Measurements from ENCODE around the gene ADRA1B.
"Not testable (repeated sequence)": the region's sequence is repeated elsewhere in the genome, so short reads cannot be mapped to it uniquely, and the experiment has no call there.

Gene ADRA1B

GRCh38 chr5:159961176-159962160 lies 45.2 kb downstream of the ADRA1B start:
- H2BK5ac ChIP-seq (ENCODE audit: low read length), result no peak overlapping the region
- no peak overlapping the region for H2BK15ac ChIP-seq (replicated peaks; ENCODE audit: low read depth)
- no peak for DNase-seq
- no peak overlapping the region for H3K56ac ChIP-seq (ENCODE audit: low read length)
- H2AK5ac ChIP-seq (ENCODE audit: low read length), result no peak overlapping the region
- H4K5ac ChIP-seq (ENCODE audit: low read length), result no peak overlapping the region
- no peak overlapping the region for H3K27ac ChIP-seq (ENCODE audit: low read depth, low read length)
- H2BK120ac ChIP-seq (ENCODE audit: low read depth, low read length), result no peak overlapping the region
- H3K79me2 ChIP-seq (ENCODE audit: control insufficient read depth, insufficient read depth, low read length), result no peaks in the 10 kb centered on the region
- H3K18ac ChIP-seq (ENCODE audit: low read length), result no peak overlapping the region
- H3K4me2 ChIP-seq (ENCODE audit: low read length), result no peak overlapping the region
- no peaks in the 10 kb centered on the region for H3K27me3 ChIP-seq (ENCODE audit: insufficient read depth, low read length, poor library complexity)
- H3K4me1 ChIP-seq (ENCODE audit: control insufficient read depth, low read depth, low read length), result no peaks in the 10 kb centered on the region
- no peak overlapping the region for H4K8ac ChIP-seq (ENCODE audit: low read depth, low read length)
- H3K79me1 ChIP-seq (ENCODE audit: low read length), result no peaks in the 10 kb centered on the region
- H3K23ac ChIP-seq (ENCODE audit: low read length), result no peak overlapping the region
- H3K4ac ChIP-seq (ENCODE audit: low read depth, low read length), result no peak overlapping the region
- H3K36me3 ChIP-seq (ENCODE audit: control insufficient read depth, insufficient read depth, low read length), result no peaks in the 10 kb centered on the region
- H3K4me3 ChIP-seq (ENCODE audit: low read length), result no peak overlapping the region
- no CpG with 5 or more reads among the region's 8 CpGs for WGBS (ENCODE audit: extremely low coverage, insufficient coverage, low lambda C conversion rate)
- H3K9ac ChIP-seq (ENCODE audit: low read length), result no peak overlapping the region

GRCh38 chr5:159962214-159962613 lies 45.9 kb downstream of the ADRA1B start:
- H3K56ac ChIP-seq (ENCODE audit: low read length), result no peak overlapping the region
- no peaks in the 10 kb centered on the region for H3K79me2 ChIP-seq (ENCODE audit: control insufficient read depth, insufficient read depth, low read length)
- no peak overlapping the region for H4K8ac ChIP-seq (ENCODE audit: low read depth, low read length)
- H3K4me1 ChIP-seq (ENCODE audit: control insufficient read depth, low read depth, low read length), result no peaks in the 10 kb centered on the region
- no peak overlapping the region for H3K27ac ChIP-seq (ENCODE audit: low read depth, low read length)
- no peak overlapping the region for H3K4me2 ChIP-seq (ENCODE audit: low read length)
- H3K27me3 ChIP-seq (ENCODE audit: insufficient read depth, low read length, poor library complexity), result no peaks in the 10 kb centered on the region
- no peak overlapping the region for H3K23ac ChIP-seq (ENCODE audit: low read length)
- no peak for DNase-seq
- no peak overlapping the region for H3K9ac ChIP-seq (ENCODE audit: low read length)
- H3K79me1 ChIP-seq (ENCODE audit: low read length), result no peaks in the 10 kb centered on the region
- H2BK5ac ChIP-seq (ENCODE audit: low read length), result no peak overlapping the region
- no peak overlapping the region for H3K4ac ChIP-seq (ENCODE audit: low read depth, low read length)
- H3K18ac ChIP-seq (ENCODE audit: low read length), result no peak overlapping the region
- no CpG with 5 or more reads among the region's 4 CpGs for WGBS (ENCODE audit: extremely low coverage, insufficient coverage, low lambda C conversion rate)
- H3K4me3 ChIP-seq (ENCODE audit: low read length), result no peak overlapping the region
- no peaks in the 10 kb centered on the region for H3K36me3 ChIP-seq (ENCODE audit: control insufficient read depth, insufficient read depth, low read length)
- no peak overlapping the region for H2BK15ac ChIP-seq (replicated peaks; ENCODE audit: low read depth)
- H4K5ac ChIP-seq (ENCODE audit: low read length), result no peak overlapping the region
- H2AK5ac ChIP-seq (ENCODE audit: low read length), result no peak overlapping the region
- H2BK120ac ChIP-seq (ENCODE audit: low read depth, low read length), result no peak overlapping the region

DNA sequence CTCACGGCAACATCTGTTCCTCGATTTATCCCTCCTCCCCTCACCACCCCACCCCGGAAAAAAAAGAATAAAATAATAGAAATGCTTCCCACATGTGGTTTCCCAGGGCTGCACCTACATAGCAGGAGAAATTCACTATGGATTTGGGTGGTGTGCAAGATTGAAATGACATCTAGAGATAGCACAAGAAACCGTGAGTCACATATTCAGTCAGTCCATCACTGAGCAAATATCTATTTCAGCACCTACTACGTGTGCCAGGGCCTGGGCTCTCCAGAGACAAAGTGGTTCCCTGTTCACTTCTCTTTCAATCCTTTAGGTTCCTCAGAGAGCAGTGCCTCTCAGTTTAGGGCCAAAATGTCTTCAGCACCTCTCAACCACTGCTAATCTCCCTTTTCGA lies 47.7 kb downstream of the ADRA1B start:
- no peak overlapping the region for H3K4ac ChIP-seq (ENCODE audit: low read depth, low read length)
- no peaks in the 10 kb centered on the region for H3K27me3 ChIP-seq (ENCODE audit: insufficient read depth, low read length, poor library complexity)
- no peak for DNase-seq
- no peak overlapping the region for H3K56ac ChIP-seq (ENCODE audit: low read length)
- no peak overlapping the region for H3K23ac ChIP-seq (ENCODE audit: low read length)
- no peaks in the 10 kb centered on the region for H3K79me1 ChIP-seq (ENCODE audit: low read length)
- H4K5ac ChIP-seq (ENCODE audit: low read length), result no peak overlapping the region
- H3K36me3 ChIP-seq (ENCODE audit: control insufficient read depth, insufficient read depth, low read length), result no peaks in the 10 kb centered on the region
- no peak overlapping the region for H3K18ac ChIP-seq (ENCODE audit: low read length)
- H2BK120ac ChIP-seq (ENCODE audit: low read depth, low read length), result no peak overlapping the region
- H3K4me3 ChIP-seq (ENCODE audit: low read length), result no peak overlapping the region
- H3K9ac ChIP-seq (ENCODE audit: low read length), result no peak overlapping the region
- no peak overlapping the region for H3K4me2 ChIP-seq (ENCODE audit: low read length)
- no peak overlapping the region for H4K8ac ChIP-seq (ENCODE audit: low read depth, low read length)
- H2AK5ac ChIP-seq (ENCODE audit: low read length), result no peak overlapping the region
- no peaks in the 10 kb centered on the region for H3K79me2 ChIP-seq (ENCODE audit: control insufficient read depth, insufficient read depth, low read length)
- no peak overlapping the region for H2BK15ac ChIP-seq (replicated peaks; ENCODE audit: low read depth)
- no peak overlapping the region for H3K27ac ChIP-seq (ENCODE audit: low read depth, low read length)
- H2BK5ac ChIP-seq (ENCODE audit: low read length), result no peak overlapping the region
- WGBS (ENCODE audit: extremely low coverage, insufficient coverage, low lambda C conversion rate), result no CpG with 5 or more reads among the region's 6 CpGs
- no peaks in the 10 kb centered on the region for H3K4me1 ChIP-seq (ENCODE audit: control insufficient read depth, low read depth, low read length)

DNA sequence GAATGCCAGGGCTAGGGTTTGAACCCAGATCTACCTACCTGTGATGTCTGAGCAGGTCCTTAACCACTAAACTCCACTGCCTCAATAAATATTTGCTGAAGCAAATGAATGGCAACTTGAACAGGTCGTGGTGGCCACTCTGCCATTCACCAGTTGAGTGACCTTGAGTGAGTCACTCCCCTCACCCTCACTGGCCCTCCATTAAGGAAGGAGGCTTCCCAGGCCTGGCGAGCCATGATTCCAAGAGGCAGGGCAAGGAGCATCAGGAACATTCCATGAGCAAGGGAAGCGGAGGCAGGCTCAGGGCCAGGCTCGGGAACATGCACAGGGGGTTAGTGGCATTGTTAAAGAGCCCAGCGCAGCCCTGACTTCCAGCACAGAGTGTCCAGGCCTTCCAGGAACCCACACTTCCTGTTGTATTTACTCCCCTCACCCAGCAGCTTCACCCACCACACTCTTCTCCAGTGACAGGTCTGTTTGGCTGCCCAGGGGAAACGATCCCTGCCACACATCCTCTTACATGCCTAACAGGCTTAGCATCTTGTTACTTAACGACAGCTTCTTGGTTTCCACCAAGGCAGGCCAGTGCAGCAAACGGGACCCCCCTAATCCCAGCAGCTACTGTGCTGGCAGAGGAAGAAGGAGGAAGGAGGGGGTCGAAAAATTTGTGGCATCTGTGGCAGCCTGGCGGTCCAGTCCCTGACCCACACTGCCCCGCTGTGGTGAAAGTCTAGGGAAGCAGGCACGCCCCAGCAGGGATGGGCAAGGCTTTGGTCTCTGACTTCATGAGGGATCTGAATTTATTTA lies 49.0 kb downstream of the ADRA1B start:
- no CpG with 5 or more reads among the region's 12 CpGs for WGBS (ENCODE audit: extremely low coverage, insufficient coverage, low lambda C conversion rate)
- peak; percentile 75 for DNase-seq

DNA sequence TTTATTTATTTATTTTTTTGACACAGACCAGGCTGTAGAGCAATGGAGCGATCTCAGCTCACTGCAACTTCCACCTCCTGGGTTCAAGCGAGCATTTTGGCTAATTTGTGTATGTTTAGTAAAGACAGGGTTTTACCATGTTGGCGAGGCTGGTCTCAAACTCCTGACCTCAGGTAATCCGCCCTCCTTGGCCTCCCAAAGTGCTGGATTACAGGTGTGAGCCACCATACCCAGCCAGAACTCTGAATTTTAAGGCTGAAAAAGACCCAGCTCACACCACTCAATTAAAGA lies 49.5 kb downstream of the ADRA1B start:
- not testable (repeated sequence) for H3K9ac ChIP-seq (ENCODE audit: low read length); H2BK5ac ChIP-seq (ENCODE audit: low read length); H3K4me3 ChIP-seq (ENCODE audit: low read length); H2BK15ac ChIP-seq (replicated peaks; ENCODE audit: low read depth); H3K36me3 ChIP-seq (ENCODE audit: control insufficient read depth, insufficient read depth, low read length); H3K23ac ChIP-seq (ENCODE audit: low read length); H3K56ac ChIP-seq (ENCODE audit: low read length); H3K4me2 ChIP-seq (ENCODE audit: low read length); H3K79me1 ChIP-seq (ENCODE audit: low read length); H2BK120ac ChIP-seq (ENCODE audit: low read depth, low read length); H2AK5ac ChIP-seq (ENCODE audit: low read length); H4K5ac ChIP-seq (ENCODE audit: low read length); H3K79me2 ChIP-seq (ENCODE audit: control insufficient read depth, insufficient read depth, low read length); H3K4ac ChIP-seq (ENCODE audit: low read depth, low read length); H3K18ac ChIP-seq (ENCODE audit: low read length); DNase-seq; H4K8ac ChIP-seq (ENCODE audit: low read depth, low read length); H3K27me3 ChIP-seq (ENCODE audit: insufficient read depth, low read length, poor library complexity); H3K4me1 ChIP-seq (ENCODE audit: control insufficient read depth, low read depth, low read length); H3K27ac ChIP-seq (ENCODE audit: low read depth, low read length)
- WGBS (ENCODE audit: extremely low coverage, insufficient coverage, low lambda C conversion rate), result no CpG with 5 or more reads among the region's 4 CpGs

More for the DNA sequence above, 49.0 kb downstream of the ADRA1B start:
- Histone ChIP-seq H3K18ac (ENCODE audit: low read length) (no peak overlapping the region), H3K4me2 (ENCODE audit: low read length) (no peak overlapping the region), H3K23ac (ENCODE audit: low read length) (no peak overlapping the region), H2BK15ac (replicated peaks; ENCODE audit: low read depth) (no peak overlapping the region), H3K79me1 (ENCODE audit: low read length) (no peaks in the 10 kb centered on the region), H3K36me3 (ENCODE audit: control insufficient read depth, insufficient read depth, low read length) (no peaks in the 10 kb centered on the region), H3K4ac (ENCODE audit: low read depth, low read length) (no peak overlapping the region), H3K27me3 (ENCODE audit: insufficient read depth, low read length, poor library complexity) (no peaks in the 10 kb centered on the region), H3K4me1 (ENCODE audit: control insufficient read depth, low read depth, low read length) (no peaks in the 10 kb centered on the region), H2BK5ac (ENCODE audit: low read length) (no peak overlapping the region), H4K5ac (ENCODE audit: low read length) (no peak overlapping the region), H3K56ac (ENCODE audit: low read length) (no peak overlapping the region), H2BK120ac (ENCODE audit: low read depth, low read length) (no peak overlapping the region), H3K9ac (ENCODE audit: low read length) (no peak overlapping the region), H3K79me2 (ENCODE audit: control insufficient read depth, insufficient read depth, low read length) (no peaks in the 10 kb centered on the region), H2AK5ac (ENCODE audit: low read length) (no peak overlapping the region), H3K27ac (ENCODE audit: low read depth, low read length) (no peak overlapping the region), H3K4me3 (ENCODE audit: low read length) (no peak overlapping the region), H4K8ac (ENCODE audit: low read depth, low read length) (no peak overlapping the region)

All from mesendoderm (in vitro differentiated cells).